ENCODE results near the gene DNAH9.

The DNAH9 gene

GRCh38 chr17:11690681-11691080, 92.4 kb downstream of the DNAH9 start:
- DNase-seq = no peak

- DNase-seq = no peak
Measured at GRCh38 chr17:11692688-11693087, 94.4 kb downstream of the DNAH9 start.

GRCh38 chr17:11693284-11693683, 95.0 kb downstream of the DNAH9 start:
- DNase-seq = no peak

- no peak for DNase-seq
Measured at GRCh38 chr17:11700668-11701067, 102.4 kb downstream of the DNAH9 start.

- DNase-seq = no peak
Measured at GRCh38 chr17:11701911-11702310, 103.6 kb downstream of the DNAH9 start.

GRCh38 chr17:11704041-11704440, 105.8 kb downstream of the DNAH9 start:
- no peak for DNase-seq

GRCh38 chr17:11705111-11705510, 106.8 kb downstream of the DNAH9 start:
- DNase-seq = no peak

- no peak for DNase-seq
Measured at GRCh38 chr17:11707586-11707985, 109.3 kb downstream of the DNAH9 start.

GRCh38 chr17:11712456-11712855, 114.2 kb downstream of the DNAH9 start:
- DNase-seq = no peak

- DNase-seq = no peak
Measured at GRCh38 chr17:11719203-11719602, 120.9 kb downstream of the DNAH9 start.

GRCh38 chr17:11719856-11720255, 121.6 kb downstream of the DNAH9 start:
- no peak for DNase-seq

- DNase-seq = no peak
Measured at GRCh38 chr17:11720816-11721215, 122.5 kb downstream of the DNAH9 start.

GRCh38 chr17:11730747-11731146, 132.5 kb downstream of the DNAH9 start:
- no peak for DNase-seq

GRCh38 chr17:11736613-11737312, 138.5 kb downstream of the DNAH9 start:
- no peak for DNase-seq

GRCh38 chr17:11737313-11737679, 139.0 kb downstream of the DNAH9 start:
- DNase-seq = no peak

GRCh38 chr17:11738151-11738550, 139.9 kb downstream of the DNAH9 start:
- no peak for DNase-seq

- DNase-seq = no peak
Measured at GRCh38 chr17:11739351-11739750, 141.1 kb downstream of the DNAH9 start.

- no peak for DNase-seq
Measured at GRCh38 chr17:11739848-11740247, 141.6 kb downstream of the DNAH9 start.

GRCh38 chr17:11742886-11743285, 144.6 kb downstream of the DNAH9 start:
- no peak for DNase-seq

GRCh38 chr17:11744696-11745095, 146.4 kb downstream of the DNAH9 start:
- DNase-seq = no peak

- no peak for DNase-seq
Measured at GRCh38 chr17:11747441-11747840, 149.2 kb downstream of the DNAH9 start.

- DNase-seq = no peak
Measured at GRCh38 chr17:11757815-11758214, 159.5 kb downstream of the DNAH9 start.

GRCh38 chr17:11768106-11768505, 169.8 kb downstream of the DNAH9 start:
- no peak for DNase-seq

- DNase-seq = no peak
Measured at GRCh38 chr17:11768981-11769380, 170.7 kb downstream of the DNAH9 start.

GRCh38 chr17:11772031-11772430, 173.8 kb downstream of the DNAH9 start:
- no peak for DNase-seq
